Keratinocyte (primary cell): Measurements from ENCODE around the gene MERTK.

Experiments
- EZH2 ChIP-seq: IDR thresholded peaks from one replicate; pipeline ENCODE4 v1.6.1; 2012; ENCODE audit warnings: inconsistent platforms, mild to moderate bottlenecking, low read length, moderate library complexity
- TF ChIP-seq, protein P1 (sequence below), 3 experiments: IDR thresholded peaks in 1 of 3; conservative IDR thresholded peaks in 1 of 3; optimal IDR thresholded peaks in 1 of 3; 2 replicates in 2 of 3; 3 replicates in 1 of 3; pipeline versions ENCODE3 to v1.5.1; 2011; ENCODE audit warnings: low read length in 3 of 3, mild to moderate bottlenecking in 3 of 3, moderate library complexity in 2 of 3, control low read depth in 1 of 3, inconsistent platforms in 1 of 3; ENCODE audit not compliant: insufficient read depth in 2 of 3; ENCODE audit errors: extremely low read depth in 1 of 3

DNA sequence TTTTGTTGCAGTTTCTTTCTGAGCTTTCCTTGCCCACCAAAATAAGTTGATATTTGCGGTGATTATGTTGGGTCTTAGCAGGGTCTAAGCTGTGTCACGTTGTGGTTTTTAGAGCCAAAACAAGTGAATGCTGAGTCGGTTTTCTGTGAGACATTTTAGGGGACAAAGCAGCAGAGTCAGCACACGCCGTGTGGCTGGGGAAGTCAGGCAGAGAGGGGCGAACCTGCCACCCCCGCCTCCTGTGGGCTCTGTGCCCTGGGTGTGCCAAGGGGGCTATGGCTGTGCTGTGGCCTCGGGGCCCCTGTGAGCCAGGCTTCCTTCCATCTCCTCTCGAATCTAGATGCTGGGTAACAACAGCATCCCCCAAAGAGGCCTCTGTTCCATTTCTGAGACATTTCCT lies 125.8 kb downstream of the MERTK start:
- TF ChIP-seq, protein P1, sequence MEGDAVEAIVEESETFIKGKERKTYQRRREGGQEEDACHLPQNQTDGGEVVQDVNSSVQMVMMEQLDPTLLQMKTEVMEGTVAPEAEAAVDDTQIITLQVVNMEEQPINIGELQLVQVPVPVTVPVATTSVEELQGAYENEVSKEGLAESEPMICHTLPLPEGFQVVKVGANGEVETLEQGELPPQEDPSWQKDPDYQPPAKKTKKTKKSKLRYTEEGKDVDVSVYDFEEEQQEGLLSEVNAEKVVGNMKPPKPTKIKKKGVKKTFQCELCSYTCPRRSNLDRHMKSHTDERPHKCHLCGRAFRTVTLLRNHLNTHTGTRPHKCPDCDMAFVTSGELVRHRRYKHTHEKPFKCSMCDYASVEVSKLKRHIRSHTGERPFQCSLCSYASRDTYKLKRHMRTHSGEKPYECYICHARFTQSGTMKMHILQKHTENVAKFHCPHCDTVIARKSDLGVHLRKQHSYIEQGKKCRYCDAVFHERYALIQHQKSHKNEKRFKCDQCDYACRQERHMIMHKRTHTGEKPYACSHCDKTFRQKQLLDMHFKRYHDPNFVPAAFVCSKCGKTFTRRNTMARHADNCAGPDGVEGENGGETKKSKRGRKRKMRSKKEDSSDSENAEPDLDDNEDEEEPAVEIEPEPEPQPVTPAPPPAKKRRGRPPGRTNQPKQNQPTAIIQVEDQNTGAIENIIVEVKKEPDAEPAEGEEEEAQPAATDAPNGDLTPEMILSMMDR (optimal IDR thresholded peaks at IDR 0.05 in 1 of 3, IDR thresholded peaks at IDR 0.05 in 1 of 3, conservative IDR thresholded peaks at IDR 0.05 in 1 of 3; ENCODE audit: extremely low read depth in 1 of 3, insufficient read depth in 2 of 3, low read length in 3 of 3): no peak
- no peak for TF ChIP-seq EZH2
